Measurements from ENCODE around the gene DTX3.
A peak's percentile ranks its signal among the peaks of the same experiment; 100 is the strongest.

DTX3 gene

GRCh38 chr12:57626111-57626920 lies 21.7 kb downstream of the DTX3 start:
- no peak overlapping the region for H3K27ac ChIP-seq
- no peak overlapping the region for H3K4me3 ChIP-seq
- no peak for TF ChIP-seq CTCF (IDR thresholded peaks at IDR 0.05)
- peak; percentile 62 for DNase-seq (ENCODE audit: low spot score)

- TF ChIP-seq CTCF (IDR thresholded peaks at IDR 0.05), result no peak
- no peak overlapping the region for H3K27ac ChIP-seq
- peak; percentile 22 for DNase-seq (ENCODE audit: low spot score)
- no peak overlapping the region for H3K4me3 ChIP-seq
Measured at GRCh38 chr12:57626921-57627445, 22.4 kb downstream of the DTX3 start.

- DNase-seq (ENCODE audit: low spot score), result peak; percentile 60
- Histone ChIP-seq H3K4me3 (no peak overlapping the region), H3K27ac (no peak overlapping the region)
- no peak for TF ChIP-seq CTCF (IDR thresholded peaks at IDR 0.05)
Measured at GRCh38 chr12:57627501-57628279, 23.1 kb downstream of the DTX3 start.

GRCh38 chr12:57628280-57629191 lies 23.9 kb downstream of the DTX3 start:
- Histone ChIP-seq H3K4me3 (no peak overlapping the region), H3K27ac (no peak overlapping the region)
- no peak for TF ChIP-seq CTCF (IDR thresholded peaks at IDR 0.05)
- peak; percentile 41 for DNase-seq (ENCODE audit: low spot score)

GRCh38 chr12:57629897-57630471 lies 25.4 kb downstream of the DTX3 start:
- Histone ChIP-seq H3K27ac (no peak overlapping the region), H3K4me3 (no peak overlapping the region)
- no peak for TF ChIP-seq CTCF (IDR thresholded peaks at IDR 0.05)
- DNase-seq (ENCODE audit: low spot score), result peak; percentile 67

GRCh38 chr12:57630891-57631433 lies 26.3 kb downstream of the DTX3 start:
- Histone ChIP-seq H3K4me3 (no peak overlapping the region), H3K27ac (no peak overlapping the region)
- DNase-seq (ENCODE audit: low spot score), result peak; percentile 61
- no peak for TF ChIP-seq CTCF (IDR thresholded peaks at IDR 0.05)
